HG02763 (cell line): ENCODE results near the gene HSD17B1.
"Not testable (repeated sequence)": the region's sequence is repeated elsewhere in the genome, so short reads cannot be mapped to it uniquely, and the experiment has no call there.

Experiments used
- ATAC-seq: cut with Tn5 transposase; IDR thresholded peaks from one replicate; pipeline ENCODE4 v1.9.1; 2021; ENCODE audit warnings: mild to moderate bottlenecking, moderate library complexity; ENCODE audit not compliant: unreplicated experiment

The HSD17B1 gene

GRCh38 chr17:42552736-42553135 is at the start of gene HSD17B1:
Gene HSD17B1 (plus strand): TSS chr17:42552923. CDS start chr17:42552934, 11 bp downstream.
- ATAC-seq, result not testable (repeated sequence)

DNA sequence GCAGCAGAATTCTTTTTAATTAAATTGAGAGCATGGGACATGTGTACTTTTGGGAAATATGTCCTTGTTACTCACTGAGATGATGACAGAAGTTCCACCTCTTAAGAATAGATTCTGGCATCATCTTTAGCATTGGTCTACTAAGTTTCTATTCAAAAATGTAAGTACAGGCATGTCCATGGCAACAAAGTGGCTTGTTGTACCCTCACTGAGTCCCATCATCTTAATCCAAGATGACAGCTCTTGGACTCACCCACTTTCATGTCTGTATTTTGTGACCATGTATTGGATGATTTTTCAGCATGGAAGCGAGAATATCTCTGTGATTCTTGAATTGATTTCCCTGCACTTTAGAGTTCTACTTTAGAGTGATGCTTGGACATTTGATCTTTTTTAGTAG is 49.8 kb upstream of the HSD17B1 start:
- ATAC-seq, result no peak

DNA sequence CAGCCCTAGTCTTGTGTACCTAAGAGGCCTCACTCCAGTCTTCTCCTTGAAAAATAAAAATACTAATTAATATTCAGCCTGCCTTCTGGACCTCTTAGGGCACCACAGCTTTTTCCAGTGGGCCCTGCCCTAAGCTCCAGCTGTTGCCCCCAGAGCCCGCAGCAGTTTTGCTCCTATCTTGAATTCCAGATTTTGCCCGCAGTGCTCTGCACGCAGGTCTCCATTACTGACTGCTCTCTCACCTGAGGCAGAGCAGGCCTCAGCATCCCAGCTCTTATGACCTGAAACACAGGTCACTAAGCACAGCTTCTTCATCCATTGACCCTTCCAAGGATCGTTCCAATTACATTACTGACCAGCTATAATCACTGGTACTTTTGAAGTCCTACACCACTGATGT is 45.1 kb upstream of the HSD17B1 start:
- no peak for ATAC-seq

- no peak for ATAC-seq
These were observed 44.1 kb upstream of the HSD17B1 start for GRCh38 chr17:42508426-42509165.

DNA sequence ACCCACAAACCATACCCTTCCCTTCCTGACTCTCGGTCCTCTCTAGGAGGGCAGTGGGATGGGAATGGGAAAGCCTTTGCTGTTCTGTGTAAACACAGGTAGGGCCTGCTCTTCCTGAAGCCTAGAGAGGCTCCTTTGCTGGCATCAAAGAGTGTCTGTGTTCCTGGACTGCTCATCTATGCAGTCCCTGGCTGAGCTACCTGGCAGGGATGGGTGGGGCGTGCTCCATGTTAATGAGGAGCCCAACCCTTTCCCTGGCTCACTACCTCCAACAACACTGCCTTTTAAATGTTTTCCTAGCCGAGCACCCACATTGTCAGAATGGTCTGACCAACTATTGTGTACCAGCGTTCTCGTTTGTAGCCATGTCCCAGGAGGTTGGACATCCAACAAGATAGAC is 43.3 kb upstream of the HSD17B1 start:
- no peak for ATAC-seq

GRCh38 chr17:42509841-42510240 is 42.9 kb upstream of the HSD17B1 start:
- ATAC-seq, result no peak

- ATAC-seq, result no peak
These were observed 40.5 kb upstream of the HSD17B1 start for GRCh38 chr17:42512246-42512645.

GRCh38 chr17:42512733-42513251 is 39.9 kb upstream of the HSD17B1 start:
- ATAC-seq, result peak; percentile 57

DNA sequence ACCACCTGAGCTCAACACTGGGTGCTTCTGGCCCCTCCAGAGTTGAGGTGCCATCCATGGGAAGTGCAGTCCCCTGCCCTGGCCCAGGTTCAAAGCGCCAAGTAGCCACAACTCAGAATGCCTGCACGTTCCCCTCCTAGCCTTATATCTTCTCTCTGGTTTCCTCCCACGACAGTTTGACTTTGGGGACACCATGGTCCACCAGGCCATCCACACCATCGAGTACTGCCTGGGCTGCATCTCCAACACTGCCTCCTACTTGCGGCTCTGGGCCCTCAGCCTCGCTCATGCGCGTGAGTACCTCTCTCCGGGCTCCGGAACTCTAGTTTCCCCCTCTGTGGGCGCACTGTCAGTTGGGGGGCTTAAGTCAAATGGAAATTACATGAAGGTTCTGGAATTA is 39.0 kb upstream of the HSD17B1 start:
- ATAC-seq, result no peak

DNA sequence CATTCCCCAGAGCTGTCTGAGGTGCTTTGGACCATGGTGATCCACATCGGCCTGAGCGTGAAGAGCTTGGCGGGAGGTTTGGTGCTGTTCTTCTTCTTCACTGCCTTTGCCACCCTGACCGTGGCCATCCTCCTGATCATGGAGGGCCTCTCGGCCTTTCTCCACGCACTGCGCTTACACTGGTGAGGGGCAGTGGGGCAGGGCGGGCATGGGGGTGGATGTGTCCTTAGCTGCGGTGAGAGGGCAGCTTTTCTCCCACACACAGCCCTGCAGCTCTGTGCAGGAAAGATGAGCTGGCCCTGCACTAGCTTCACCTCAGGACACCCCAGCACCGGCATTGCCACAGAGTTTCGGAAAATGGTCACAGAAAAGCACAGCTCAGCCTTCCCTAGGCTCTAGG is 38.4 kb upstream of the HSD17B1 start:
- ATAC-seq, result no peak

DNA sequence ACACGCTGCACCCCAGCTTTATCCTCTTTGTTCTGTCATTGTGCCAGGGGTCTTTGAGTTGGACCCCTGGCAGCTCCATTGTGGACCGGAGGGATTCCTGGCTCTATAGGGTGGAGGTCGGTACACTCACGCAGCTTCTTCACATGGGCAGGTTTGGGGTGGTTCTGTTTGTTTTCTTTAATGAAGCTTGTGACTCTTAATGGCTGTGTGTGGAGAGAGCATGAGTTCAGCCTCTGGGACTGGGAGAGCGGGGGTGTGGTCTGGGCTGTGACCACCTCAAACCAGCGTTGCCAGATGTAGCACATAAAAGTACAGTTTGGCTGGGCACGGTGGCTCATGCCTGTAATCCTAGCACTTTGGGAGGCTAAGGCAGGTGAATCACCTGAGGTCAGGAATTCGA is 37.9 kb upstream of the HSD17B1 start:
- ATAC-seq, result no peak

GRCh38 chr17:42517516-42517915 is 35.2 kb upstream of the HSD17B1 start:
- ATAC-seq, result no peak

DNA sequence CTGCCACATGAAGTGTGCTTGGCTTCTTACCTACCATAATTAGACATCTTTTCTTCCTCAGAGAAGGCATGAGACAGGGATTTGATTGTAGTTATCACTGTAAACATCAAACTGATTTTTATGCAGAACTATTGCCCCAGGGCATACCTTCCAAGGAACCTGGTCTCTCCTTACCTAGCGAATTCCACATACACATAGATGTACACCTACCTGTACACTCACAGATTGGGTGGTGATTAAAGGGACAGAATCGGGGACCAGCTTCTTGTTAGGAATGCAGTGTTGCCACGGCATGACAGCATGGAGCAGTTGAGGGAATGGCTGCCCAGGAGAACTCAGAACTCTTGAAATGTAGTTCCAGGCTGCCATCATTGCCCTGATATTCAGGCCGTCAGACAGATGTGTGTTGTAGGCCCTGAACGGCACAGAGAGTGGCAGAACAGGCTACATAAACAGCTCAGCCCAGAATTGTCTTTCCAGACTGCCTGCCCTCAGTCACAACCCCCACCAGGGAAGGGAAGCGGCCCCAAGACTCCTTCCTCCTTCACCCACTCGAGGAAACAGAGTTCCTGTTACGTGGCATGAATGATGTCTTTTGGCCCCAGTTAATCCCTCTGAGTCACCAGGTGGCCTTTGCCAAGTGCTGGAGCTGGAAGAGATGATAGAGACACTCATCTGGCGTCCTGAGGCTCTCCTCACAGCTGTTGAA is 34.5 kb upstream of the HSD17B1 start:
- ATAC-seq, result no peak

- no peak for ATAC-seq
These were observed 33.8 kb upstream of the HSD17B1 start for GRCh38 chr17:42518755-42519545.

DNA sequence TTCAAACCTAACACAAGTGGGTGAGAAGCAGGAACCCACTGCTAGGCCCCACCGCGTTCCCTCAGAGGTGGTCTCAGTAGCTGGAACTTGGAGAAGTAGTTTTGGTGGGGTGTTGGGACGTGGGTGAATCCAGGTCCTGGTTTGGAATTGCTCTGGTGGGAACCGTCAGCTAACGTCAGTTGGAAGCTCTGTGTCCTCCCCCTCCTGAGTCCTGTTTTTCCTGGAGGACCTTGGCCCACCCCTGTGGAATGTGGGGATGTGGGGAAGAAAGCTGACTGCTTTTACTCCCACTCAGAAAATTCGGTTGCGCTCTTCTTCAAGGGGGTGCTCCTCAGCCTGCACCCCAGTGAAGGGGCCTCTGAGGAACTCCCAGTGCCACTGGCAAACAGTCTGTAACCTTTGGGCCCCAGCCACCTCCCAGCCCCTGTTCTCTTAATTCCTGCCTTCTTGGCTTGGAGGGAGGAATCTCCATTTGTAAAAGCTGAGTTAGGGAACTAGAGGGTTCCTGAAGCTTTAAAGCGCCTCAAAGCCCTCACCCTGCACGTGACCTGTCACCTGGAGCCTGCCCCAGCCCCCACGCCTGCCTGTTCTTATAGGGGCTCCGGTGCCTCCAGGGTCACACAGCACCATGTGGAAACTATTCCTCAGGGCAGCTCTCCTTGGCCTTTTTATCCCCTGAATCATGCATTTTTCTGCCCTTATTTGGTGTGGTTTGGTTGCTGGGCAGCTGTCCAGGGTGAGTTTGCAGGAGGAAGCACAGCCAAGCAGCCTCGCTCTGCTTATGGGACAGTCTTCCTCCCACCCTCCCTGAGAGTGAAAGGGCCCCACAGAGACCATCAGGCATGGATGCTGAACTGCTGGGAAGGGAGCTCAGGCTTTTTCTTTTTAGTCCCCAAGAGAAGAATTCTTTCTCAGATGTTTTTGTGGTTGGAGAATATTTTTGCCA is 32.9 kb upstream of the HSD17B1 start:
- ATAC-seq, result no peak

DNA sequence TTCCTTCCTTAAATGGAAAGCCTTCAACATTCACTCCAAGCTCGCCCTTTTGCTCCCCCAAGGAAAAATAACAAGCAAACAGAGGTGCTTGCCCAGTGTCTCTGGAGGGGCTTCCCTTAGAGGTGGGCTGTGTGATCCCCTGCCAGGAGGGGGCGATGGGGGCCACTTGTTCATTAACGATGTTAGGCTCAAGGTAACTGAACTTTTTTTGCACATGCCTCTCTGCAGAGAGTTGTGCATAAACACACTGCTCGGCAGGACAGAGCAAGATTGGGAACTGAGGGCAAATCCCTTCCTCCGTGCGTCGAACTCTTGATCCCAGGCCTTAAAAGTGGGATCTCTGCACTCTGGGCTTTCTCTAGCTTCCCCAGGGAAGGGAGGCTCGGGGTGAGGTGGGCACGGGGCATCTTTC is 32.2 kb upstream of the HSD17B1 start:
- ATAC-seq, result no peak

- no peak for ATAC-seq
These were observed 31.7 kb upstream of the HSD17B1 start for GRCh38 chr17:42521036-42521435.

- no peak for ATAC-seq
These were observed 31.0 kb upstream of the HSD17B1 start for GRCh38 chr17:42521666-42522262.

- no peak for ATAC-seq
These were observed 30.4 kb upstream of the HSD17B1 start for GRCh38 chr17:42522263-42522790.
